GM21381 (cell line): ENCODE data around the gene USP24.
A peak's percentile ranks its signal among the peaks of the same experiment; 100 is the strongest.
"Not testable (repeated sequence)": the region's sequence is repeated elsewhere in the genome, so short reads cannot be mapped to it uniquely, and the experiment has no call there.

Experiments used
- ATAC-seq: cut with Tn5 transposase; IDR thresholded peaks from one replicate; pipeline ENCODE4 v1.9.1; 2021; ENCODE audit warnings: mild to moderate bottlenecking, moderate library complexity; ENCODE audit not compliant: unreplicated experiment

USP24 gene

DNA sequence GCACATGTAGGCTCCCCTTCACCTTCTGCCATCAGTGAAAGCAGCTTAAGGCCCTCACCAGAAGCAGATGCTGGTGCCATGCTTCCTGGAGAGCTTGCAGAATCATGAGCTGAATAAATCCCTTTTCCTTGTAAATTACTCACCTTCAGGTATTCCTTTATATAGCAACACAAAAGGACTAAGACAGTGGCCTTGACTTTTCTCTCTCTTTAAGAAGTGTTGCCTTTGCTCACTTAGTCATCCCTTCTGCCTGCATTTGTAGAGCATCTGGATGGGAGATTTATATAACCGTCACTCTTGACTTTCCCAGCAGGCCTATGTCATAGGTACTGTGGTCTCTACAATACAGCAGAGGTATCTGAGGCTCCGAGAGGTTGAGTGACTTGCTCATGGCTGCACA lies 172.2 kb downstream of the USP24 start:
- ATAC-seq, result no peak

- no peak for ATAC-seq
Measured at GRCh38 chr1:55041613-55042012, 173.6 kb downstream of the USP24 start.

DNA sequence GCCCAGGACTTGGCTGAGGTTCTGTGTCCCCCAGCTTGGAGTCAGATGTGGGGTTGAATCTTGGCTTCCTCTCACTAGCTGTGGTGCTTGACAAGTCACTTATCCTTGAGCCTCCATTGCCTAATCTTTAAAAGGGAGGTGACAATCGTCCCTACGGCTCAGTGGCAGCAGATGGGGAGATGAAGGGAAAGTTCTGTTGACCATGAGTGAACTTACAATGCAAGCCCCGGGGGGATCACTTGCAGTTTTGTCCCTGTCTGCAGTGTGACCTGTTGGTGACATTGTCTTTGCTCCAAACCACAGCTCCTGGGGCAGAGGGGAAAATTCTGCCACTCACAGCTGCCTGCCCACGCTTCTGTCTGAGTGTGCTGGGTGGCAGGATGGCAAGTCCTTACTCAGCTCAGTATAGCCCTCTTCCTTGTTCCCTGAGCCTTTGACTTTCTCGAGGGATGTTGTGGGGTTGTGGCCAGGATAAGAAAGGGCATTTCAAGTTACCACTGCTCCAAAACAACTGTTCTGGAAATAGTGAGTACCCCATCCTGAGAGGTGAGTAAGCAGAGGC lies 174.2 kb downstream of the USP24 start:
- ATAC-seq, result no peak

DNA sequence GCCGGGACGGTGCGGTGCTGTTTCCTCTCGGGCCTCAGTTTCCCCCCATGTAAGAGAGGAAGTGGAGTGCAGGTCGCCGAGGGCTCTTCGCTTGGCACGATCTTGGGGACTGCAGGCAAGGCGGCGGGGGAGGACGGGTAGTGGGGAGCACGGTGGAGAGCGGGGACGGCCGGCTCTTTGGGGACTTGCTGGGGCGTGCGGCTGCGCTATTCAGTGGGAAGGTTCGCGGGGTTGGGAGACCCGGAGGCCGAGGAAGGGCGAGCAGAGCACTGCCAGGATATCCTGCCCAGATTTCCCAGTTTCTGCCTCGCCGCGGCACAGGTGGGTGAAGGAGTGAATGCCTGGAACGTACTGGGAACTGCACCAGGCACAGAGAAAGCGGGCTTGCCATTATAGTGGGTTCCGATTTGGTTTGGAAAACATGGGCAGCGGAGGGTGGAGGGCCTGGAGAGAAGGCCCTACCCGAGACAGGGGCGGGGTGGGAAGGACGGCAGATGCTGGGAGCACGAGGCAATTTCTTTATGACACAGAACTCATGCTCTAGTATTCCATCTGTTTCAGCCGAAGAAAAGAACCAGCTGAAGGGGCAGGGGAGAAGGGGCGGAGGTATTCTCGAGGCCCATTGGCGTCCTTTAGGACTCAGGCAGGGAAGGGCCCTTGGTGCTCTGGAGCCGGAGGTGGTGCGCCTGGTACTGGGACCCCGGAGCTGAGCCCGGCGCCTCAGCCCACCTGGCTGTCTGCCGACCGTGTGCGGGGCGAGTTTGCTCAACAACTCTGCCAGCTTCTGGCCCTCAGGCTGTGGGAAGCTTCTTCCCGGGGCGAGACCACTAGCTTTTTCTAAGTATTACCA lies 174.9 kb downstream of the USP24 start:
- no peak for ATAC-seq

DNA sequence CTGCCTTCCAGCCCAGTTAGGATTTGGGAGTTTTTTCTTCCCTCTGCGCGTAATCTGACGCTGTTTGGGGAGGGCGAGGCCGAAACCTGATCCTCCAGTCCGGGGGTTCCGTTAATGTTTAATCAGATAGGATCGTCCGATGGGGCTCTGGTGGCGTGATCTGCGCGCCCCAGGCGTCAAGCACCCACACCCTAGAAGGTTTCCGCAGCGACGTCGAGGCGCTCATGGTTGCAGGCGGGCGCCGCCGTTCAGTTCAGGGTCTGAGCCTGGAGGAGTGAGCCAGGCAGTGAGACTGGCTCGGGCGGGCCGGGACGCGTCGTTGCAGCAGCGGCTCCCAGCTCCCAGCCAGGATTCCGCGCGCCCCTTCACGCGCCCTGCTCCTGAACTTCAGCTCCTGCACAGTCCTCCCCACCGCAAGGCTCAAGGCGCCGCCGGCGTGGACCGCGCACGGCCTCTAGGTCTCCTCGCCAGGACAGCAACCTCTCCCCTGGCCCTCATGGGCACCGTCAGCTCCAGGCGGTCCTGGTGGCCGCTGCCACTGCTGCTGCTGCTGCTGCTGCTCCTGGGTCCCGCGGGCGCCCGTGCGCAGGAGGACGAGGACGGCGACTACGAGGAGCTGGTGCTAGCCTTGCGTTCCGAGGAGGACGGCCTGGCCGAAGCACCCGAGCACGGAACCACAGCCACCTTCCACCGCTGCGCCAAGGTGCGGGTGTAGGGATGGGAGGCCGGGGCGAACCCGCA lies 175.7 kb downstream of the USP24 start, which contains the start of gene PCSK9:
Gene PCSK9 (plus strand): TSS at position 207 of the 741 bp plus-strand sequence. CDS start 290 bp downstream, at position 497.
- no peak for ATAC-seq

DNA sequence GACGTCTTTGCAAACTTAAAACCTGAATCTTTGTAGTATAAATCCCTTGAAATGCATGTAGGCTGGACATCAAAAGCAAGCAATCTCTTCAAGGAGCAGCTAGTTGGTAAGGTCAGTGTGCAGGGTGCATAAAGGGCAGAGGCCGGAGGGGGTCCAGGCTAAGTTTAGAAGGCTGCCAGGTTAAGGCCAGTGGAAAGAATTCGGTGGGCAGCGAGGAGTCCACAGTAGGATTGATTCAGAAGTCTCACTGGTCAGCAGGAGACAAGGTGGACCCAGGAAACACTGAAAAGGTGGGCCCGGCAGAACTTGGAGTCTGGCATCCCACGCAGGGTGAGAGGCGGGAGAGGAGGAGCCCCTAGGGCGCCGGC lies 176.2 kb downstream of the USP24 start:
- no peak for ATAC-seq

DNA sequence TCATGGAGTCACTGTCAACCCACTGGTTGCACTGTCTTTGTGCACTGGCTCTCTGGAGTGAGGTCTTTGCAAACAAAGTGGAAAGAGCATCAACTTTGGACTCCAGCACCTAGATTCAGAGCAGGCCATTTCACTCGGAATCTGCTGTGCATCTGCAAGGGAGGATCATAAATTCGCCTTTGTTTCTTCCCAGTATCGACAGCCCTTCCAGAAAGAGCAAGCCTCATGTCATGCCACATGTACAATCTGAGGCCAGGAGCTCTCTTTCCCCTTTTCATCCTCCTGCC lies 176.7 kb downstream of the USP24 start:
- no peak for ATAC-seq

DNA sequence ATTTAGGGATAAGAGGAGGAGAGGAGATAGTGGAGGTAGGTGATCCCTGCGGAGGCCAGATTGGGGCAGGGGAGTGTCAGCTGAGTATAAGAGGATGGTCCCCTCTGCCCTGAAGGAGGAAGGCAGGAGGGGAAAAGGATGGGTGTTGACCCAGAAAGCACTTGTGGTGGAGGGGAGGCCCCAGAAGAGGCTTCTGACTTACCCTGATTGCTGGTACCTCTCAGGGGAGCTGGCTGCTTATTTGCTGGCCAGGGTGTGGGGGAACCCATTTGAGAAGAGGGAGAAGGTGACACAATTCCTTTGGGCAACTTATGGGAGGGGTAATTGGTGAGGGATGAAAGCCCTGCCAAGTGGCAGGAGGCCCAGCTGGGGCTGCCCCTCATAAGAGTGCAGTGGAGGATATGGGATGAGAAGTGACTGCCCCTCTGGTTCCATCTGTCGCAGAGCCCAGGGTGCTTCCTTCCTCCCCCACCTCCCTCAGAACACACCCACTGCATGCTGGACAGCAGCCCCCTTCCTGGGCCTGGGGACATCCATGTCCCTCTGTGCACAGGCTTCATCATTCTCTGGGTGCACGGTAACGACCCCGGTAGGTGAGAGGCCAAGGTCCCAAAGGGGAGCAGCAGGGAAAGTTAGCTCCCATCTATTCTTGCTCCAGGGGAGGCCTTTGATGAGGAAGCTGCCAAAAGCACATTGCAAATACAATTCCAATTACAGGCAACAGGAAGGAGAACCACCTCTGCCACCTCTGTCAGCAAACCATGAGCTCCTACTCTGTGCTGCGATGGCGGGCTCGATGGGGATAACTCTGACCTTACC lies 177.2 kb downstream of the USP24 start:
- ATAC-seq, result no peak

DNA sequence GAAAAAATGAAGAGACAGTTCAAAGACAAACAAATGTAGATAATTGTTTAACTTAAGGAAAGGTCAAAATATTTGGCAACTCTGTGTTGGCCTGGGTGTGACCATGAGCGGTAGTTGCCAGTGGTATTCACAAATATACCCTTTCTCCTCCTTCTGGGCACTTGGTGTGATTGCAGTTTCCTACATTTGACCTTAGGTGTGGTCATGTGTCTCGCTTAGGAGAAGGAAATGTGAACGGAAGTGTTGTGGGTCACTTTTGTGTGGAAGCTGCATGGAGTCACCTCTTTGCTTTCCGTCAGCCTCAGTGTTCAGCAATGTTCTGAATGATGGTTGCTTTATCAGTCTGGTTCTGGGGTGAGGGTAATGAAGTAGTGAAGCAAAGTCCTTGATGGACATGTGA lies 179.3 kb downstream of the USP24 start:
- no peak for ATAC-seq

GRCh38 chr1:55034476-55035133 lies 180.6 kb downstream of the USP24 start:
- ATAC-seq, result no peak

- ATAC-seq, result no peak
Measured at GRCh38 chr1:55033265-55033614, 181.9 kb downstream of the USP24 start.

GRCh38 chr1:55031098-55031497 lies 184.1 kb downstream of the USP24 start:
- ATAC-seq, result not testable (repeated sequence)

DNA sequence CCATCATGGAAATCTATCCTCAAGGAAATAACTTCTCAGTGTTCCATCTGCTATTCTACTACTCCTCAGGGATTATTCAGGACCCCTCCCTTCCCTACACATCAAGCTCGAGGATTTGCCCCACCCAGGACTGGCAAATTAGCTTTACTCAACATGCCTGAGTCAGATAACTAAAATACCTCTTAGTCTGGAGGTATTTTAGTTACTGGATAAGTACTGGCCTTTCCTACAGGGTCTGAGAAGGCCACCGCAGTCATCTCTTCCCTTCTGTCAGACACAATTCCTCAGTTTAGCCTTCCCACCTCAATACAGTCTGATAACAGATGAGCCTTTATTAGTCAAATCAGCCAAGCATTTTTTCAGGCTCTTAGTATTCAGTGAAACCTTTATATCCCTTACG lies 188.5 kb downstream of the USP24 start:
- not testable (repeated sequence) for ATAC-seq

DNA sequence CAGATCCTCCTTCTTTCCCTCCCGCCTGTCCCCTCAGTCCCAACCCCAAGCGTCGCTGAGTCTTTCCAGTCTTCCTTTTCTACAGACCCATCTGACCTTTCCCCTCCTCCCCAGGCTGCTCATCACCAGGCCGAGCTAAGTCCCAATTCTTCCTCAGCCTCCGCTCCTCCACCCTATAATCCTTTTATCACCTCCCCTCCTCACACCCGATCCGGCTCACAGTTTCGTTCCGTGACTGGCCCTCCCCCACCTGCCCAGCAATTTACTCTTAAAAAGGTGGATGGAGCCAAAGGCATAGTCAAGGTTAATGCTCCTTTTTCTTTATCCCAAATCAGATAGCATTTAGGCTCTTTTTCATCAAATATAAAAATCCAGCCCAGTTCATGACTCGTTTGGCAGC lies 191.0 kb downstream of the USP24 start:
- not testable (repeated sequence) for ATAC-seq

DNA sequence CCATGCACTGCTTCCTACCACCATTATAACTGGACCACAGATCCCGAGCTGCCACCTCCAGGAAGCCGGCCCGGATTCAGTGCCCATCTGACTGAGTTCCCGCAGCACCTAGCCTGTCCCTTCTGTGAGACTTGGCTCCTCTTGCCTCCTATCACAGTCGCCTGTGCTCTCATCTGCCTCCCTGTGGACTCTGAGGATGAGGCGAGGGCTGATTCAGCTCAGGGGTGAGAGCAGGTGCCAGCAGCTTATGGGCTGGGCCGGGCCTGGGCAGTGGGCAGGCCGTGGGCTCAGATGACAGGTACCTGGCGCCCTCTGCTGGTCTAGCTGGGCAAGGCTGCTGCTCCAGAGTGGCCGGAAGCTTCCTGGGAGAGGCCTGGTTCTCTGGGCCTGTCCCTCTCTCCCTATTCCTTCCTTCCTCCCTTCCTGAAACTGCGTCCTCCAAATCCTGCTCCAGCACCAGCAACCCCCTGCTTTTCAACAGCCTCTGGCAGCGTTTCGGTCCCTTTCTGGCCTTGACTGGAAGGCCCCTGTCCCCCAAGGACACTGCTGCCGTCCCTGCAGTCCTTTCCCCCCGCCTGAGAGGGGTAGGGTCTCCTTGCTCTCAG lies 193.1 kb downstream of the USP24 start:
- ATAC-seq, result peak; percentile 82

GRCh38 chr1:55018395-55018794 lies 196.8 kb downstream of the USP24 start:
- ATAC-seq, result no peak
